HCT116 (cell line): Measurements from ENCODE around the gene PABPC4L. TPM values are rescaled to one million over a fixed set of nuclear protein-coding genes. Genes with fewer than 3 reads are reported as not detected.

Experiments used
- ATAC-seq: fragments of 200-7000 bp; cut with Tn5 transposase; 2 replicates; pipeline ENCODE4 v1.9.1; 2020; ENCODE audit warnings: mild to moderate bottlenecking, moderate library complexity
- BruUV-seq: library from RNA; stranded (reverse); fragments of 400-500 nt; replicated peaks from 2 replicates; lab custom pipeline; 2021; lab: Mats Ljungman, UMichigan
- CTCF ChIA-PET: fragments of 300-600 bp; sonication (Branson Sonifier 250); formaldehyde crosslinking; loops from one replicate; lab custom pipeline; 2021; ENCODE audit warnings: antibody characterized with exemption; lab: Charles Lee
- POLR2A ChIA-PET: fragments of 300-600, 350-600 bp; sonication (Branson Sonifier 250); formaldehyde crosslinking; loops from one replicate; lab custom pipeline; 2021; ENCODE audit warnings: antibody characterized with exemption; lab: Charles Lee
- RAD21 ChIA-PET, 2 experiments: fragments of 300-600 bp; sonication (Branson Sonifier 250); formaldehyde crosslinking; loops; one replicate each; lab custom pipeline; 2023; ENCODE audit warnings: low total read pairs in 2 of 2; ENCODE audit not compliant: uncharacterized antibody in 2 of 2, unreplicated experiment in 2 of 2, low non-redundant PET in 1 of 2; lab: Charles Lee
- DNase-seq: peaks from one replicate; pipeline ENCODE4 v3.0.0-alpha.2; 2010; ENCODE audit warnings: low read depth, low spot score
- H2AFZ ChIP-seq: fragments of 200-600 bp; shearing (Covaris generic), sonication (generic); 2 replicates; pipeline ENCODE4 v1.6.1; 2017; ENCODE audit warnings: low read depth, mixed run types, mixed read lengths, antibody characterized with exemption, low read length; ENCODE audit not compliant: poor library complexity, severe bottlenecking
- H3K27ac ChIP-seq: 2 replicates; pipeline ENCODE4 v1.5.1; 2012; ENCODE audit warnings: low read depth, low read length
- H3K27me3 ChIP-seq: fragments of 200-600 bp; sonication (generic); 2 replicates; pipeline ENCODE4 v1.6.1; 2016; ENCODE audit warnings: mixed run types, low read length, mixed read lengths; ENCODE audit not compliant: insufficient read depth
- H3K36me3 ChIP-seq, 2 experiments: fragments of 200-500 bp in 1 of 2; fragments of 200-600 bp in 1 of 2; sonication (Bioruptor generic) in 1 of 2; sonication (generic) in 1 of 2; 2 replicates each; pipeline versions ENCODE4 v1.5.1 to v1.6.1; 2014 to 2016; ENCODE audit warnings: low read length in 2 of 2, inconsistent platforms in 1 of 2, mixed read lengths in 1 of 2, mixed run types in 1 of 2; ENCODE audit not compliant: insufficient read depth in 2 of 2, control insufficient read depth in 1 of 2
- H3K4me1 ChIP-seq, 2 experiments: fragments of 200-600 bp in 1 of 2; sonication (generic) in 1 of 2; 2 replicates each; pipeline versions ENCODE4 v1.5.1 to v1.6.1; 2012 to 2017; ENCODE audit warnings: low read length in 2 of 2, inconsistent platforms in 1 of 2, mild to moderate bottlenecking in 1 of 2, mixed read lengths in 1 of 2, mixed run types in 1 of 2, moderate library complexity in 1 of 2; ENCODE audit not compliant: insufficient read depth in 2 of 2, control insufficient read depth in 1 of 2
- H3K4me2 ChIP-seq: fragments of 200-600 bp; sonication (generic); 2 replicates; pipeline ENCODE4 v1.6.1; 2017; ENCODE audit warnings: mixed run types, low read length, mixed read lengths
- H3K4me3 ChIP-seq, 2 experiments: fragments of 200-600 bp in 1 of 2; sonication (generic) in 1 of 2; replicated peaks in 1 of 2; 2 replicates each; pipeline ENCODE4 v1.5.1; 2011 to 2016; ENCODE audit warnings: low read length in 2 of 2, control low read depth in 1 of 2, low read depth in 1 of 2, mild to moderate bottlenecking in 1 of 2, mixed read lengths in 1 of 2, mixed run types in 1 of 2
- H3K79me2 ChIP-seq: fragments of 200-600 bp; sonication (generic); 2 replicates; pipeline ENCODE4 v1.6.1; 2017; ENCODE audit warnings: mild to moderate bottlenecking, mixed run types, low read length, moderate library complexity, mixed read lengths; ENCODE audit not compliant: insufficient read depth
- H3K9ac ChIP-seq: fragments of 200-600 bp; sonication (generic); 2 replicates; pipeline ENCODE4 v1.6.1; 2016; ENCODE audit warnings: low read length, mixed read lengths
- H3K9me2 ChIP-seq: fragments of 200-600 bp; sonication (generic), shearing (Covaris generic); 2 replicates; pipeline ENCODE4 v1.6.1; 2017; ENCODE audit warnings: mixed run types, mild to moderate bottlenecking, moderate library complexity; ENCODE audit not compliant: insufficient read depth
- H3K9me3 ChIP-seq, 2 experiments: fragments of 200-500 bp in 1 of 2; fragments of 200-600 bp in 1 of 2; sonication (Bioruptor generic) in 1 of 2; sonication (generic) in 1 of 2; 2 replicates each; pipeline ENCODE4 v1.6.1; 2014 to 2017; ENCODE audit warnings: low read length in 2 of 2, mixed read lengths in 2 of 2, inconsistent platforms in 1 of 2, low read depth in 1 of 2, mild to moderate bottlenecking in 1 of 2, mixed run types in 1 of 2, moderate library complexity in 1 of 2; ENCODE audit not compliant: control insufficient read depth in 1 of 2, insufficient read depth in 1 of 2
- H4K20me1 ChIP-seq: fragments of 200-600 bp; sonication (generic), shearing (Covaris generic); 2 replicates; pipeline ENCODE4 v1.6.1; 2017; ENCODE audit warnings: mixed run types, mild to moderate bottlenecking, moderate library complexity; ENCODE audit not compliant: insufficient read depth
- CTCF ChIP-seq, 3 experiments: fragments of 200-600 bp in 1 of 3; sonication (generic) in 1 of 3; IDR thresholded peaks in 2 of 3; conservative IDR thresholded peaks in 1 of 3; 2 replicates each; pipeline ENCODE4 v1.5.1; 2012 to 2017; ENCODE audit warnings: low read depth in 2 of 3, low read length in 2 of 3, antibody characterized with exemption in 1 of 3, borderline replicate concordance in 1 of 3, control low read depth in 1 of 3, mild to moderate bottlenecking in 1 of 3, mixed read lengths in 1 of 3, mixed run types in 1 of 3, moderate library complexity in 1 of 3; ENCODE audit not compliant: insufficient read depth in 1 of 3
- MAX ChIP-seq: IDR thresholded peaks from 2 replicates; pipeline ENCODE4 v1.6.1; 2012
- POLR2A ChIP-seq: IDR thresholded peaks from 2 replicates; pipeline ENCODE4 v1.7.0; 2011; ENCODE audit warnings: borderline replicate concordance; ENCODE audit not compliant: insufficient read depth, insufficient read length; ENCODE audit errors: extremely low read depth
- REST ChIP-seq: IDR thresholded peaks from 2 replicates; pipeline ENCODE4 v1.6.1; 2012; ENCODE audit warnings: low read depth
- intact Hi-C: fragments of 100-400 bp; cut with micrococcal nuclease; formaldehyde crosslinking; loops from 2 replicates; pipeline ENCODE4 v1.10.0; 2022
- total RNA-seq: library from RNA; stranded (reverse); gene quantifications from one replicate; pipeline ENCODE4 v1.2.1, GENCODE V29; 2021; ENCODE audit not compliant: unreplicated experiment

PABPC4L gene
- total RNA-seq, 1 experiment from 2014 or later = not detected

GRCh38 chr4:134216411-134216810 is 14.8 kb upstream of the PABPC4L start:
- Histone ChIP-seq H3K4me3 (no peak overlapping the region), H3K79me2 (no peaks in the 10 kb centered on the region), H3K36me3 (no peaks in the 10 kb centered on the region), H3K4me2 (no peak overlapping the region), H3K27ac (no peak overlapping the region), H3K4me1 (peaks cover 0 to 5% of the 10 kb centered on the region in 2 experiments; a peak in 1 of 4 replicates), H3K9me3 (no peaks in the 10 kb centered on the region), H2AFZ (no peak overlapping the region), H3K9ac (no peak overlapping the region), H4K20me1 (no peaks in the 10 kb centered on the region), H3K27me3 (no peaks in the 10 kb centered on the region), H3K9me2 (no peaks in the 10 kb centered on the region)
- DNase-seq (no peak), ATAC-seq (no peak)
- TF ChIP-seq POLR2A (no peak), REST (no peak), CTCF (IDR thresholded peaks at IDR 0.05 in 2 of 3, conservative IDR thresholded peaks at IDR 0.05 in 1 of 3; ENCODE audit: borderline replicate concordance in 1 of 3, insufficient read depth in 1 of 3, low read depth in 2 of 3, low read length in 2 of 3) (no peak), MAX (no peak)
- intact Hi-C loops = no loop called here
- ChIA-PET CTCF (no interaction called here), RAD21 (no interaction called here), POLR2A (no interaction called here)
- BruUV-seq = no TSS peak
